H1 (cell line): ENCODE measurements around the gene THBS1. TPM values are rescaled to one million over a fixed set of nuclear protein-coding genes. Genes with fewer than 3 reads are reported as not detected.

ENCODE experiments used
- CTCF ChIA-PET: fragments of 300-600 bp; sonication (Branson Sonifier 250); formaldehyde crosslinking; loops from one replicate; lab custom pipeline; 2021; ENCODE audit not compliant: partially characterized antibody; lab: Charles Lee
- POLR2A ChIA-PET: fragments of 300-600 bp; sonication (Branson Sonifier 250); formaldehyde crosslinking; loops from one replicate; lab custom pipeline; 2021; ENCODE audit warnings: inconsistent platforms; ENCODE audit not compliant: partially characterized antibody; lab: Charles Lee
- DNase-seq, 2 experiments: peaks; one replicate each; pipeline versions ENCODE4 v3.0.0 to v3.0.0-alpha.2; 2010 to 2022; ENCODE audit warnings: low spot score in 2 of 2, low read depth in 1 of 2, mixed read lengths in 1 of 2
- FAIRE-seq: peaks from 2 replicates; lab custom pipeline; 2011; peaks lifted over from hg19 to GRCh38; lab: Jason Lieb, UNC
- H2AFZ ChIP-seq: 2 replicates; pipeline ENCODE4 v1.8.1; 2012; ENCODE audit warnings: low read length, inconsistent platforms
- H2AK5ac ChIP-seq: 2 replicates; pipeline ENCODE4 v1.6.1; 2013; ENCODE audit warnings: low read depth, low read length
- H2BK120ac ChIP-seq: replicated peaks from 2 replicates; pipeline ENCODE3; 2013; ENCODE audit warnings: low read depth, low read length, inconsistent platforms
- H2BK12ac ChIP-seq: 2 replicates; pipeline ENCODE4 v1.6.1; 2013; ENCODE audit warnings: low read depth, low read length
- H2BK15ac ChIP-seq: 2 replicates; pipeline ENCODE4 v1.6.1; 2013; ENCODE audit warnings: low read length
- H2BK20ac ChIP-seq: 2 replicates; pipeline ENCODE4 v1.6.1; 2013; ENCODE audit warnings: low read length
- H2BK5ac ChIP-seq: 2 replicates; pipeline ENCODE4 v1.6.1; 2013; ENCODE audit warnings: low read depth, low read length
- H3K14ac ChIP-seq: 2 replicates; pipeline ENCODE4 v1.6.1; 2013; ENCODE audit warnings: inconsistent platforms; ENCODE audit not compliant: insufficient read length
- H3K18ac ChIP-seq: 2 replicates; pipeline ENCODE4 v1.6.1; 2013; ENCODE audit warnings: low read length; ENCODE audit errors: extremely low read depth
- H3K23ac ChIP-seq: 2 replicates; pipeline ENCODE4 v1.6.1; 2013; ENCODE audit warnings: inconsistent platforms; ENCODE audit not compliant: insufficient read length
- H3K23me2 ChIP-seq: 2 replicates; pipeline ENCODE4 v1.6.1; 2013; ENCODE audit warnings: low read depth, low read length
- H3K27ac ChIP-seq: 2 replicates; pipeline ENCODE4 v1.6.1; 2011; ENCODE audit warnings: low read depth, low read length, inconsistent platforms
- H3K27me3 ChIP-seq, 4 experiments: replicated peaks in 1 of 4; 1 replicate in 1 of 4; 2 replicates in 3 of 4; pipeline versions ENCODE4 v1.6.1 to v1.8.1; 2011 to 2013; ENCODE audit warnings: low read length in 3 of 4, mild to moderate bottlenecking in 3 of 4, inconsistent platforms in 2 of 4, mixed read lengths in 2 of 4, moderate library complexity in 1 of 4; ENCODE audit not compliant: control insufficient read depth in 3 of 4, insufficient read depth in 3 of 4; ENCODE audit errors: extremely low read depth in 1 of 4
- H3K36me3 ChIP-seq, 4 experiments: 2 replicates each; pipeline versions ENCODE4 v1.6.1 to v1.8.1; 2011 to 2013; ENCODE audit warnings: mild to moderate bottlenecking in 4 of 4, low read length in 3 of 4, moderate library complexity in 2 of 4, control low read depth in 1 of 4, inconsistent platforms in 1 of 4; ENCODE audit not compliant: insufficient read depth in 4 of 4, control insufficient read depth in 2 of 4
- H3K4ac ChIP-seq: replicated peaks from 2 replicates; pipeline ENCODE3; 2013; ENCODE audit warnings: low read length, low read depth, mixed read lengths, inconsistent platforms; ENCODE audit not compliant: insufficient read length
- H3K4me1 ChIP-seq, 4 experiments: replicated peaks in 1 of 4; 1 replicate in 1 of 4; 2 replicates in 3 of 4; pipeline versions ENCODE4 v1.6.1 to v1.8.1; 2011 to 2013; ENCODE audit warnings: low read length in 3 of 4, inconsistent platforms in 2 of 4, mixed read lengths in 1 of 4; ENCODE audit not compliant: insufficient read depth in 4 of 4, control insufficient read depth in 3 of 4
- H3K4me2 ChIP-seq, 2 experiments: 2 replicates each; pipeline versions ENCODE4 v1.6.1 to v1.8.1; 2011 to 2013; ENCODE audit warnings: low read depth in 2 of 2, low read length in 2 of 2, control low read depth in 1 of 2, inconsistent platforms in 1 of 2, mild to moderate bottlenecking in 1 of 2; ENCODE audit not compliant: insufficient read depth in 1 of 2
- H3K4me3 ChIP-seq, 4 experiments: fragments of 200-600, 300-600 bp in 1 of 4; sonication (generic), shearing (Covaris generic), sonication (Bioruptor Twin) in 1 of 4; 2 replicates each; pipeline versions ENCODE4 v1.5.1 to v1.8.1; 2011 to 2016; ENCODE audit warnings: low read length in 4 of 4, low read depth in 3 of 4, control low read depth in 2 of 4, inconsistent platforms in 2 of 4, mild to moderate bottlenecking in 2 of 4, mixed read lengths in 1 of 4, moderate library complexity in 1 of 4; ENCODE audit not compliant: insufficient read depth in 2 of 4; ENCODE audit errors: extremely low read depth in 1 of 4
- H3K56ac ChIP-seq: replicated peaks from 2 replicates; pipeline ENCODE3; 2013; ENCODE audit warnings: low read depth, mild to moderate bottlenecking, mixed read lengths, low read length, inconsistent platforms; ENCODE audit not compliant: insufficient read length
- H3K79me1 ChIP-seq: 2 replicates; pipeline ENCODE4 v1.6.1; 2013; ENCODE audit warnings: low read depth, low read length, control low read depth
- H3K79me2 ChIP-seq, 2 experiments: 2 replicates each; pipeline versions ENCODE4 v1.6.1 to v1.8.1; 2012 to 2013; ENCODE audit warnings: low read length in 2 of 2, mild to moderate bottlenecking in 2 of 2, inconsistent platforms in 1 of 2; ENCODE audit not compliant: insufficient read depth in 2 of 2, control insufficient read depth in 1 of 2
- H3K9ac ChIP-seq, 4 experiments: replicated peaks in 1 of 4; 1 replicate in 1 of 4; 2 replicates in 3 of 4; pipeline versions ENCODE4 v1.6.1 to v1.8.1; 2011 to 2013; ENCODE audit warnings: low read depth in 3 of 4, low read length in 3 of 4, control low read depth in 2 of 4, mild to moderate bottlenecking in 2 of 4, moderate library complexity in 2 of 4, inconsistent platforms in 1 of 4; ENCODE audit errors: extremely low read depth in 1 of 4
- H3K9me3 ChIP-seq, 2 experiments: 2 replicates each; pipeline versions ENCODE4 v1.6.1 to v1.8.1; 2012 to 2013; ENCODE audit warnings: mild to moderate bottlenecking in 2 of 2, moderate library complexity in 2 of 2, control low read depth in 1 of 2, inconsistent platforms in 1 of 2, low read depth in 1 of 2, low read length in 1 of 2, mixed read lengths in 1 of 2; ENCODE audit not compliant: insufficient read depth in 2 of 2
- H4K20me1 ChIP-seq, 2 experiments: replicated peaks in 1 of 2; 2 replicates each; pipeline versions ENCODE3 to v1.8.1; 2011 to 2013; ENCODE audit warnings: inconsistent platforms in 2 of 2, low read length in 2 of 2, mild to moderate bottlenecking in 1 of 2; ENCODE audit not compliant: insufficient read depth in 2 of 2, control insufficient read depth in 1 of 2
- H4K5ac ChIP-seq: 2 replicates; pipeline ENCODE4 v1.6.1; 2013; ENCODE audit warnings: low read length, low read depth, mixed read lengths, inconsistent platforms; ENCODE audit not compliant: insufficient read length
- H4K8ac ChIP-seq: 2 replicates; pipeline ENCODE4 v1.8.0; 2013; ENCODE audit warnings: mild to moderate bottlenecking, moderate library complexity, low read length, inconsistent platforms; ENCODE audit not compliant: insufficient read depth; ENCODE audit errors: extremely low read depth
- H4K91ac ChIP-seq: replicated peaks from 2 replicates; pipeline ENCODE3; 2013; ENCODE audit warnings: low read length, mixed read lengths, inconsistent platforms; ENCODE audit not compliant: insufficient read length
- BACH1 ChIP-seq: IDR thresholded peaks from 2 replicates; pipeline ENCODE4 v1.6.1; 2012; ENCODE audit warnings: low read length, improper control_type of control experiment
- BCL11A ChIP-seq, 2 experiments: IDR thresholded peaks; one replicate each; pipeline ENCODE4 v1.6.1; 2011; ENCODE audit warnings: low read depth in 2 of 2, low read length in 2 of 2, mild to moderate bottlenecking in 2 of 2
- CHD2 ChIP-seq: IDR thresholded peaks from 2 replicates; pipeline ENCODE4 v1.6.1; 2012; ENCODE audit warnings: low read length, improper control_type of control experiment
- CTBP2 ChIP-seq: IDR thresholded peaks from 2 replicates; pipeline ENCODE4 v1.7.0; 2011; ENCODE audit warnings: borderline replicate concordance, mild to moderate bottlenecking, moderate library complexity, mixed read lengths, low read length; ENCODE audit not compliant: insufficient read depth, insufficient read length
- CTCF ChIP-seq, 3 experiments: IDR thresholded peaks; 1 replicate in 2 of 3; 2 replicates in 1 of 3; pipeline versions ENCODE4 v1.5.1 to v1.6.1; 2011; ENCODE audit warnings: low read length in 3 of 3, mild to moderate bottlenecking in 3 of 3, inconsistent platforms in 2 of 3, low read depth in 1 of 3, moderate library complexity in 1 of 3; ENCODE audit not compliant: insufficient read depth in 1 of 3; ENCODE audit errors: control extremely low read depth in 1 of 3
- EP300 ChIP-seq, 2 experiments: IDR thresholded peaks; 1 replicate in 1 of 2; 2 replicates in 1 of 2; pipeline ENCODE4 v1.6.1; 2011 to 2012; ENCODE audit warnings: low read depth in 2 of 2, low read length in 2 of 2, mild to moderate bottlenecking in 2 of 2, borderline replicate concordance in 1 of 2, inconsistent platforms in 1 of 2, moderate library complexity in 1 of 2
- FOSL1 ChIP-seq: IDR thresholded peaks from 2 replicates; pipeline ENCODE4 v1.6.1; 2011; ENCODE audit warnings: mild to moderate bottlenecking, low read depth, low read length, moderate library complexity; ENCODE audit not compliant: insufficient read depth
- GABPA ChIP-seq: IDR thresholded peaks from 2 replicates; pipeline ENCODE4 v1.6.1; 2011; ENCODE audit warnings: mild to moderate bottlenecking, low read length, moderate library complexity, borderline replicate concordance; ENCODE audit not compliant: insufficient read depth
- PHF8 ChIP-seq: fragments of 200-600 bp; sonication (generic); conservative IDR thresholded peaks from 2 replicates; pipeline ENCODE4 v1.7.1; 2012; ENCODE audit warnings: low read depth, mild to moderate bottlenecking, inconsistent platforms, low read length, moderate library complexity
- POLR2A ChIP-seq, 2 experiments: IDR thresholded peaks; 1 replicate in 1 of 2; 2 replicates in 1 of 2; pipeline ENCODE4 v1.6.1; 2011; ENCODE audit warnings: low read depth in 2 of 2, low read length in 2 of 2, mild to moderate bottlenecking in 2 of 2; ENCODE audit errors: control extremely low read depth in 1 of 2
- SP4 ChIP-seq: IDR thresholded peaks from 2 replicates; pipeline ENCODE4 v1.6.1; 2012; ENCODE audit warnings: low read length, inconsistent platforms
- SRF ChIP-seq: IDR thresholded peaks from 2 replicates; pipeline ENCODE4 v1.6.1; 2011; ENCODE audit warnings: mild to moderate bottlenecking, low read depth, low read length, moderate library complexity
- WGBS, 2 experiments: shearing (Covaris generic) in 1 of 2; methylation state at CpG; one replicate each; pipeline versions ENCODE4 v1.1.6 to v1.1.7; 2013 to 2015; ENCODE audit warnings: low lambda C conversion rate in 2 of 2, mixed read lengths in 2 of 2, inconsistent platforms in 1 of 2, low coverage in 1 of 2, missing lambda C conversion rate in 1 of 2; ENCODE audit not compliant: insufficient replicate concordance in 2 of 2, insufficient coverage in 1 of 2, insufficient read length in 1 of 2; ENCODE audit errors: extremely low coverage in 1 of 2, missing lambda C conversion rate in 1 of 2; 5-methylcytosine and 5-hydroxymethylcytosine counted together
- polyA plus RNA-seq, 7 experiments: library from polyadenylated mRNA; depleted of rRNA in 3 of 7; stranded (reverse) in 5 of 7; unstranded in 2 of 7; fragments of >200 nt in 5 of 7; fragments of 200-250 nt in 2 of 7; gene quantifications; 1 replicate in 5 of 7; 2 replicates in 1 of 7; 4 replicates in 1 of 7; pipeline versions ENCODE4 v1.2.1 to v1.2.3, GENCODE V29; 2011 to 2013; ENCODE audit warnings: missing spikeins in 2 of 7, mixed read lengths in 2 of 7
- total RNA-seq: library from RNA; stranded (reverse); fragmentation: NEBNext Ultra II Directional; extraction: Animal tissue kit (Norgen Biotek cat#: 25700); gene quantifications from 2 replicates; pipeline ENCODE4 v1.2.1, GENCODE V29; 2021

THBS1 gene
- total and polyA plus RNA-seq, 2 of the 8 experiments (the other 6 are each of a cell fraction or from before 2014, with no cell fraction given): 10.3 to 63.3 TPM

GRCh38 chr15:39539466-39539865 lies 41.4 kb upstream of the THBS1 start:
- no peaks in the 10 kb centered on the region for H3K9me3 ChIP-seq
- H2BK20ac ChIP-seq: no peak overlapping the region
- no peak overlapping the region for H4K5ac ChIP-seq
- no peak overlapping the region for H2BK120ac ChIP-seq
- no peak overlapping the region for H2AFZ ChIP-seq
- H3K18ac ChIP-seq: no peak overlapping the region
- no peak overlapping the region for H4K91ac ChIP-seq
- no peak overlapping the region for H4K8ac ChIP-seq
- CTCF ChIA-PET: interaction anchor here (1.3 kb wide), 1 partner anchor 9 kb away, joined by 4 read pairs; no protein-coding TSS in a partner anchor
- no peak overlapping the region for H3K4me3 ChIP-seq
- H2BK15ac ChIP-seq: no peak overlapping the region
- no peak overlapping the region for H3K27ac ChIP-seq
- no peaks in the 10 kb centered on the region for H4K20me1 ChIP-seq
- DNase-seq (no peak), FAIRE-seq (no peak)
- POLR2A ChIA-PET: interaction anchor here (1.4 kb wide), 1 partner anchor 41 kb away, joined by 3 read pairs; no protein-coding TSS in a partner anchor
- H3K79me1 ChIP-seq: no peaks in the 10 kb centered on the region
- H3K27me3 ChIP-seq: no peaks in the 10 kb centered on the region
- H2BK12ac ChIP-seq: no peak overlapping the region
- no peaks in the 10 kb centered on the region for H3K36me3 ChIP-seq
- no peak overlapping the region for H2AK5ac ChIP-seq
- no peak overlapping the region for H3K14ac ChIP-seq
- H3K4ac ChIP-seq: no peak overlapping the region
- no peaks in the 10 kb centered on the region for H3K4me1 ChIP-seq
- WGBS, 2 experiments: 89% methylated on average over 2 of the region's 2 CpGs; no CpG with 5 or more reads in 1 of the 2 experiments
- no peak overlapping the region for H3K56ac ChIP-seq
- H3K79me2 ChIP-seq: no peaks in the 10 kb centered on the region
- H3K4me2 ChIP-seq: no peak overlapping the region
- no peak overlapping the region for H3K23ac ChIP-seq
- H3K23me2 ChIP-seq: no peaks in the 10 kb centered on the region
- H3K9ac ChIP-seq: no peak overlapping the region
- H2BK5ac ChIP-seq: no peak overlapping the region
- no peak for TF ChIP-seq BACH1
- no peak for TF ChIP-seq EP300 (IDR thresholded peaks at IDR 0.05; ENCODE audit: borderline replicate concordance in 1 of 2, low read depth in 2 of 2, low read length in 2 of 2)
- no peak for TF ChIP-seq GABPA
- no peak for TF ChIP-seq BCL11A (IDR thresholded peaks at IDR 0.05; ENCODE audit: low read depth in 2 of 2, low read length in 2 of 2)
- TF ChIP-seq CHD2: no peak
- no peak for TF ChIP-seq SRF
- no peak for TF ChIP-seq PHF8
- no peak for TF ChIP-seq CTBP2
- TF ChIP-seq FOSL1: no peak
- no peak for TF ChIP-seq CTCF (IDR thresholded peaks at IDR 0.05; ENCODE audit: control extremely low read depth in 1 of 3, insufficient read depth in 1 of 3, low read depth in 1 of 3, low read length in 3 of 3)
- no peak for TF ChIP-seq SP4
- TF ChIP-seq POLR2A (IDR thresholded peaks at IDR 0.05; ENCODE audit: control extremely low read depth in 1 of 2, low read depth in 2 of 2, low read length in 2 of 2): no peak
